GM13976 (cell line): ENCODE results near the gene EDC3.
"Not testable (repeated sequence)": the region's sequence is repeated elsewhere in the genome, so short reads cannot be mapped to it uniquely, and the experiment has no call there.

Experiments
- DNase-seq: peaks from one replicate; pipeline ENCODE4 v3.0.0; 2012; ENCODE audit warnings: low spot score
- in situ Hi-C: fragments of 300-500 bp; cut with MboI; formaldehyde crosslinking; loops from one replicate; pipeline ENCODE4 v1.12.0; 2022; ENCODE audit warnings: low sequenced_read_pairs, mixed read lengths, inconsistent platforms; ENCODE audit not compliant: unreplicated experiment
- TF ChIP-seq, protein P1 (sequence below): IDR thresholded peaks from 2 replicates; pipeline ENCODE4 v1.5.1; 2012; ENCODE audit warnings: borderline replicate concordance, mild to moderate bottlenecking; ENCODE audit not compliant: insufficient read depth; ENCODE audit errors: extremely low read depth, missing control alignments, control extremely low read depth

EDC3 gene

DNA sequence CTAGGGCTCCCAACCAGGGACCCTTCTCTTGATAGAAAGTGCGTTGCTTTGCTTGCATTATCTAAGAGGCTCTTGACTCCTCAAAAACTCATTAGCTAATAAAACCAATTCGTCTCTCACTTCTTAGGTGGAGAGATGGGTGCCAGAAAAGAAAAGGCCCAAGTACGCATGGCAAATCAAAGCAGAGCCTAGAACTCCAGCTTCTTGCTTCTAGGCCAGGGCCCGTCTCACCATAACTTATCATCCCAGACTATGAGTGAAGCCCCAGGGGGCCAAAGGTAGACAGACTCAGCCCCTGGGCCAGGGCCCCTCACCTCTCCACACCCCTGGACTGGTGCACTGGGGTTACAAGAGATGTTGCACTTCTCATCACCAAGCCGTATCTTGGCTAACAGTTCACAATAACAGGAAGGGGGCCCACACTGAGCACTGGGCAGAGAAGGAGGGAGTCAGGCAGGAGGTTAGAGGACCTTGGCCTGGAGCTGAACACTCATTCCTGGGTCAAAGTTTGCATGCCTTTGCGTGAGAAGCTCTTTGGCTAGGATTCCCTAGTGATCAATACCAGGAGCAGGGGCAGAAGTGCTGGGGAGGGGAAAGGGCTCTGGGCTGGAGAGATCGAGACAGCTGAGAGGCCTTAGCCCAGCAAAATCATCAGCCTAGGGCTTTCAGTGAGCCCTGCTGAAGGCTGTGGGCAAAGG lies 34.9 kb upstream of the EDC3 start:
- in situ Hi-C loops = no loop called here
- no peak for DNase-seq
- TF ChIP-seq, protein P1, sequence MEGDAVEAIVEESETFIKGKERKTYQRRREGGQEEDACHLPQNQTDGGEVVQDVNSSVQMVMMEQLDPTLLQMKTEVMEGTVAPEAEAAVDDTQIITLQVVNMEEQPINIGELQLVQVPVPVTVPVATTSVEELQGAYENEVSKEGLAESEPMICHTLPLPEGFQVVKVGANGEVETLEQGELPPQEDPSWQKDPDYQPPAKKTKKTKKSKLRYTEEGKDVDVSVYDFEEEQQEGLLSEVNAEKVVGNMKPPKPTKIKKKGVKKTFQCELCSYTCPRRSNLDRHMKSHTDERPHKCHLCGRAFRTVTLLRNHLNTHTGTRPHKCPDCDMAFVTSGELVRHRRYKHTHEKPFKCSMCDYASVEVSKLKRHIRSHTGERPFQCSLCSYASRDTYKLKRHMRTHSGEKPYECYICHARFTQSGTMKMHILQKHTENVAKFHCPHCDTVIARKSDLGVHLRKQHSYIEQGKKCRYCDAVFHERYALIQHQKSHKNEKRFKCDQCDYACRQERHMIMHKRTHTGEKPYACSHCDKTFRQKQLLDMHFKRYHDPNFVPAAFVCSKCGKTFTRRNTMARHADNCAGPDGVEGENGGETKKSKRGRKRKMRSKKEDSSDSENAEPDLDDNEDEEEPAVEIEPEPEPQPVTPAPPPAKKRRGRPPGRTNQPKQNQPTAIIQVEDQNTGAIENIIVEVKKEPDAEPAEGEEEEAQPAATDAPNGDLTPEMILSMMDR = no peak

DNA sequence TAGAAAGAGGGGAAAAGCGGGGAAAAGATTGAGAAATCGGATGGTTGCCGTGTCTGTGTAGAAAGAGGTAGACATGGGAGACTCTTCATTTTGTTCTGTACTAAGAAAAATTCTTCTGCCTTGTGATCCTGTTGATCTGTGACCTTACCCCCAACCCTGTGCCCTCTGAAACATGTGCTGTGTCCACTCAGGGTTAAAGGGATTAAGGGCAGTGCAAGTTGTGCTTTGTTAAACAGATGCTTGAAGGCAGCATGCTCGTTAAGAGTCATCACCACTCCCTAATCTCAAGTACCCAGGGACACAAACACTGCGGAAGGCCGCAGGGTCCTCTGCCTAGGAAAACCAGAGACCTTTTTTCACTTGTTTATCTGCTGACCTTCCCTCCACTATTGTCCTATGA lies 33.5 kb upstream of the EDC3 start:
- in situ Hi-C loops, DNase-seq: not testable (repeated sequence)

DNA sequence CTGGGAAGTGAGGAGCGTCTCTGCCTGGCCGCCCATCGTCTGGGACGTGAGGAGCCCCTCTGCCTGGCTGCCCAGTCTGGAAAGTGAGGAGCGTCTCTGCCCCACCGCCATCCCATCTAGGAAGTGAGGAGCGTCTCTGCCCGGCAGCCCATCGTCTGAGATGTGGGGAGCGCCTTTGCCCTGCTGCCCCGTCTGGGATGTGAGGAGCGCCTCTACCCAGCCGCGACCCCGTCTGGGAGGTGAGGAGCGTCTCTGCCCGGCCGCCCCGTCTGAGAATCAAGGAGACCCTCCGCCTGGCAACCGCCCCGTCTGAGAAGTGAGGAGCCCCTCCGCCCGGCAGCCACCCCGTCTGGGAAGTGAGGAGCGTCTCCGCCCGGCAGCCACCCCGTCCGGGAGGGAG lies 32.9 kb upstream of the EDC3 start:
- DNase-seq, in situ Hi-C loops: not testable (repeated sequence)

GRCh38 chr15:74727727-74728126 lies 31.9 kb upstream of the EDC3 start:
- DNase-seq = no peak
- TF ChIP-seq, protein P1 = no peak
- in situ Hi-C loops = no loop called here

DNA sequence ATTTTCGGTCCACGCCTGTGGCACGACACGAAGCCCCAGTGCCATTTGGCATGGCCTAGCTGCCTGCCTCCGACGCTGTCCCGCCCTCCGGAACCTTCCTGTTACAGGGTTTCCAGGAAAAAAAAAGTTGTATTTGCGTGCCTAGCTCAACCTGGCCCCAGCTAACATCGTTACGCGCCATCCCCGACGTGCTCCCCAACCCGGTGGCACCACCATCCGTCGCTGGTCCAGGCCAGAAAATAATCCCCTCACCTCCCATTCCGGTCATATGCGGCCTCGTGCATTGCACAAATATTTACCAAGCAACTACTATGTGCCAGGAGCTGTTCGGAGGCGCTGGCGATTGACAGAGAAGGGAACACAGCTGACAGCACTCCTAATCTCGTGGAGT lies 30.9 kb upstream of the EDC3 start:
- in situ Hi-C loops = no loop called here
- no peak for DNase-seq
- TF ChIP-seq, protein P1 = no peak

DNA sequence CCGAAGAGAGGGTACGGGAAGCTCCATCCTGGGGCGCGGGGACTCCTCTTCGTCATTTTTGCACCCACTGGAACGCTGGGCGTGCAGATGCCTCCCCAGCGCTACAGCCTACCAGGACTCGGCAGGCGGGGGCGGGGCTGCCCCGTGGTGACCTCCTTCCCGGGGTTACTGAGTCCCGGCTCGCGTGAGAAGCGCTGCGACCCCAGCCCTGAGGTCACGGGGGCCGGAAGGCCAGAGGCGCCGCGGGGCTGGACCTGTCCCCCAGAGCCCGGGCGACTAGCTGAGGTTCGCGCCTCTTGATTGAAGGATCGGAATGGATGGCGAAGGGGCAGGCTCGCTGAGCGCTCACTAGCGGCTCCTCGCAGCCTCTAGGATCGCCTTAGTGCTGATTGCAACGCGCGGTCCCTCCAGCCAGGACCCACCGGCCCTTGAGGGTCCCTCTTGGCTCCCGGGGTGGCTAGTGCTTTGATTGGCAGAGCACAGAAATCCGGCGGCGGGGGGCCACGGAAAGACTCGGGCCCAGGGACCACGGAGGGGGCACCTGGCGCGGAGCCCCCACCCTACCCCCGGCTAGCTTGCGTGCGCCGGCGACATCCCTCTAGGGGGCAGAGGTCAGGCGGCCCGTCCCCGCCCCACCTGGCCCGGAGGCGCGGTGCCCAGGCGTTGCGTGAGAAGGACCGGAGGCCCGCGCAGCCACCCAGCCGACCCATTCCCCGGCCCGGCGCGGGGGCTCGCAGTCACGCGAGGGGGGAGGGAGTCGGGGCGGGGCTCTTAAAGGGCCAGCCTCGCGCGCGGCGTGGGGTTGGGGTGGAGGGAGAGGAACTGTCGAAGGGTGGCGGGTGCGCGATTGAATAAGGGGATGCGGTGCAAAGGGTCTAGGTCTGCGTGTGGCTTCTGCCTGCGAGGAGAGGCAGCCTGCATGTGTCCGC lies 30.3 kb upstream of the EDC3 start:
- peak; percentile 77 for DNase-seq
- TF ChIP-seq, protein P1 = no peak
- in situ Hi-C loops = no loop called here

DNA sequence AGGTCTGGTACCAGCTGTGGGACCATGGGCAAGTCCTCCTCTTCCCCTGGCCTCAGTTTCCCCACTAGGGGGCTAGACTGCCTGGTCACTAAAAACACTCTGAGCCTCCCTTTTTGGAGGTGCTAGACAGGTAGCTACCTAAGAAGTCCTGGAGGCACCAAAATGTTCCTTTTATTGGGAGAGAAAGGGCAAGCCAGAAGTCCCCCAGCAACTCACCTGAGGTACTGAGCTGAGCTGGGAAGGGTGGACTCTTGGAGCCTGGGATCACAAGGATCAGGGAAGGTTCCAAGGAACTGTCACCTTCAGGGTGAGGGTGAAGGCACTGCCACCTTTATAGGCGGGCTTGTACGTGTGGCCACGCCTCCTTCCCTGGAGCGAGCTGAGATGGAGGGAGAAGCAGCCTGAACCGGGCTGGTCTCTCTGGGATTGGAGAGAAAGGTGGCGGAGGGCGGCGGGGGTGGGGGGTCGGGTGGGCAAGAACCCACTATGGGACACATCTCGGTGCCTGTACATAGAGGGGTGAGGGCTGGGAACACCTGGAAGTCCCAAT lies 29.5 kb upstream of the EDC3 start, which contains the start of gene CYP1A1:
Gene CYP1A1, minus strand, starts transcription at position 304 of the 550 bp plus-strand sequence. CDS start 2,431 bp downstream, outside the sequence.
- in situ Hi-C loops = no loop called here
- DNase-seq = no peak
- TF ChIP-seq, protein P1 = no peak
